ENCODE measurements around the gene ITPA. TPM values are rescaled to one million over a fixed set of nuclear protein-coding genes. Genes with fewer than 3 reads are reported as not detected.

ITPA gene
- total RNA-seq, 1 experiment from 2014 or later: 77.3 TPM

DNA sequence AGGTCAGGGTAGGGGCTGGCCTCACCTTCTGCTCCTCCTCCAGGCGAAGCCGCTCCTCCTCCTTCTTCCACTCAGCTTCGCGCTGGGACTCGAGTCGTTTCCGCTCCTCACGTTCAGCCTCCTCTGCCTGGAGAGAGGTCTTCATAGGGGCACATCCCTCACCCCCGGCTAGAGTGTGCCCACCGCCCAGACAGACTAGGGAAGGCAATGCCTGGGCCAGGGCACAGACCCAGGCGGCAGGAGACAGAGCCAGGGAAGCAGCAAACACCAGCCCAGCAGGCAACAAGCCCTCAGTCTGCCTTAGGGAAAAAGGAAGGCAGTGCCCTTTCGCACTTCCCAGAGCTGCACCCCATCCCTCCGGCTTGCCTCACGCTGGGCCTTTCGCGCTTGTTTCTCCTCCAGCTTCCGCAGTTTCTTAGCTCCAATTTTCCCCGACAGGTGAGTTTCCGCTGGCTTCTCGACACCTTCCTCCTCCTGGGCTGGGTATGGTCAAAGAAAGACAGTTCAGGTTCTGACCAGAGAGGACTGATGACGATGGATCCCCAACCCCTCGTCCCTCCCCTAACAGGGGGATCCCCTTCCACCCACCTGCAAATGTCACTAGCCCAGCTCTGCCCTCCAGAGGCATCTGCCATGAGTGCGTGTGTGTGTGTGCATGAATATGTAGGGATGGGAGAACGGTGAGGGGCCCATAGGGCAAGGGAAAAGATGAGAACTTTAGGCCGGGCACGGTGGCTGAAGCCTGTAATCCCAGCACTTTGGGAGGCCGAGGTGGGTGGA is 9.1 kb upstream of the ITPA start:
- H2AFZ ChIP-seq (ENCODE audit: low read depth, low read length, poor library complexity, severe bottlenecking): no peak overlapping the region
- ChIA-PET RAD21 (ENCODE audit: low non-redundant PET in 1 of 2, low total read pairs in 2 of 2, uncharacterized antibody in 2 of 2, unreplicated experiment in 2 of 2) (no interaction called here), POLR2A (no interaction called here), CTCF (no interaction called here)
- intact Hi-C loops (cut with micrococcal nuclease): no loop called here
- H3K27ac ChIP-seq (ENCODE audit: low read depth, low read length): no peak overlapping the region
- no peak for ATAC-seq
- H3K27me3 ChIP-seq (ENCODE audit: insufficient read depth, low read length): no peaks in the 10 kb centered on the region
- H3K4me2 ChIP-seq (ENCODE audit: low read length): no peak overlapping the region
- no peaks in the 10 kb centered on the region for H3K9me3 ChIP-seq (ENCODE audit: control insufficient read depth in 1 of 2, insufficient read depth in 1 of 2, low read depth in 1 of 2, low read length in 2 of 2)
- H3K4me3 ChIP-seq (replicated peaks in 1 of 2; ENCODE audit: low read depth in 1 of 2, low read length in 2 of 2): no peak overlapping the region
- BruUV-seq (replicated peaks): no TSS peak
- peaks cover 19 to 27% of the 10 kb centered on the region in 2 experiments; a peak in 3 of 4 replicates for H3K36me3 ChIP-seq (ENCODE audit: control insufficient read depth in 1 of 2, insufficient read depth in 2 of 2, low read length in 2 of 2)
- DNase-seq (ENCODE audit: low read depth, low spot score): no peak
- H3K79me2 ChIP-seq (ENCODE audit: insufficient read depth, low read length): peaks cover 23% of the 10 kb centered on the region
- H3K9me2 ChIP-seq (ENCODE audit: insufficient read depth): no peaks in the 10 kb centered on the region
- H3K9ac ChIP-seq (ENCODE audit: low read length): no peak overlapping the region
- H3K4me1 ChIP-seq (ENCODE audit: control insufficient read depth in 1 of 2, insufficient read depth in 2 of 2, low read length in 2 of 2): peaks cover 4 to 12% of the 10 kb centered on the region in 2 experiments; a peak in 2 of 4 replicates
- H4K20me1 ChIP-seq (ENCODE audit: insufficient read depth): no peaks in the 10 kb centered on the region
- TF ChIP-seq EGR1 (IDR thresholded peaks at IDR 0.05; ENCODE audit: low read depth): no peak
- no peak for TF ChIP-seq EZH2phosphoT487 (IDR thresholded peaks at IDR 0.05; ENCODE audit: borderline replicate concordance)
- no peak for TF ChIP-seq FOSL1 (IDR thresholded peaks at IDR 0.05; ENCODE audit: low read depth)
- TF ChIP-seq, protein P1, sequence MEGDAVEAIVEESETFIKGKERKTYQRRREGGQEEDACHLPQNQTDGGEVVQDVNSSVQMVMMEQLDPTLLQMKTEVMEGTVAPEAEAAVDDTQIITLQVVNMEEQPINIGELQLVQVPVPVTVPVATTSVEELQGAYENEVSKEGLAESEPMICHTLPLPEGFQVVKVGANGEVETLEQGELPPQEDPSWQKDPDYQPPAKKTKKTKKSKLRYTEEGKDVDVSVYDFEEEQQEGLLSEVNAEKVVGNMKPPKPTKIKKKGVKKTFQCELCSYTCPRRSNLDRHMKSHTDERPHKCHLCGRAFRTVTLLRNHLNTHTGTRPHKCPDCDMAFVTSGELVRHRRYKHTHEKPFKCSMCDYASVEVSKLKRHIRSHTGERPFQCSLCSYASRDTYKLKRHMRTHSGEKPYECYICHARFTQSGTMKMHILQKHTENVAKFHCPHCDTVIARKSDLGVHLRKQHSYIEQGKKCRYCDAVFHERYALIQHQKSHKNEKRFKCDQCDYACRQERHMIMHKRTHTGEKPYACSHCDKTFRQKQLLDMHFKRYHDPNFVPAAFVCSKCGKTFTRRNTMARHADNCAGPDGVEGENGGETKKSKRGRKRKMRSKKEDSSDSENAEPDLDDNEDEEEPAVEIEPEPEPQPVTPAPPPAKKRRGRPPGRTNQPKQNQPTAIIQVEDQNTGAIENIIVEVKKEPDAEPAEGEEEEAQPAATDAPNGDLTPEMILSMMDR (IDR thresholded peaks at IDR 0.05 in 2 of 3, conservative IDR thresholded peaks at IDR 0.05 in 1 of 3; ENCODE audit: borderline replicate concordance in 1 of 3, insufficient read depth in 1 of 3, low read depth in 2 of 3, low read length in 2 of 3): no peak
- TF ChIP-seq POLR2A (IDR thresholded peaks at IDR 0.05; ENCODE audit: borderline replicate concordance, extremely low read depth, insufficient read depth, insufficient read length): no peak
- no peak for TF ChIP-seq ZNF274 (IDR thresholded peaks at IDR 0.05; ENCODE audit: low read depth, low read length)
- no peak for TF ChIP-seq TCF7L2 (IDR thresholded peaks at IDR 0.05; ENCODE audit: borderline replicate concordance, extremely low read depth, insufficient read depth, insufficient read length)
- TF ChIP-seq ELF1 (IDR thresholded peaks at IDR 0.05; ENCODE audit: borderline replicate concordance, low read depth): no peak
- TF ChIP-seq YY1 (IDR thresholded peaks at IDR 0.05; ENCODE audit: extremely low read depth, insufficient replicate concordance, low read depth, low read length): no peak
- no peak for TF ChIP-seq POLR2AphosphoS5 (IDR thresholded peaks at IDR 0.05; ENCODE audit: low read depth, low read length)

Data from HCT116 (cell line).